Neural progenitor cell (in vitro differentiated cells): ENCODE data around the gene REN.

ENCODE experiments used
- EZH2phosphoT487 ChIP-seq: fragments of 200-600 bp; sonication (generic); IDR thresholded peaks from 2 replicates; pipeline ENCODE4 v1.6.1; 2017; ENCODE audit warnings: antibody characterized with exemption
- TF ChIP-seq, protein P1 (sequence below): fragments of 200-600 bp; sonication (generic); IDR thresholded peaks from 2 replicates; pipeline ENCODE4 v1.5.1; 2017; ENCODE audit warnings: antibody characterized with exemption, mild to moderate bottlenecking

- TF ChIP-seq, protein P1, sequence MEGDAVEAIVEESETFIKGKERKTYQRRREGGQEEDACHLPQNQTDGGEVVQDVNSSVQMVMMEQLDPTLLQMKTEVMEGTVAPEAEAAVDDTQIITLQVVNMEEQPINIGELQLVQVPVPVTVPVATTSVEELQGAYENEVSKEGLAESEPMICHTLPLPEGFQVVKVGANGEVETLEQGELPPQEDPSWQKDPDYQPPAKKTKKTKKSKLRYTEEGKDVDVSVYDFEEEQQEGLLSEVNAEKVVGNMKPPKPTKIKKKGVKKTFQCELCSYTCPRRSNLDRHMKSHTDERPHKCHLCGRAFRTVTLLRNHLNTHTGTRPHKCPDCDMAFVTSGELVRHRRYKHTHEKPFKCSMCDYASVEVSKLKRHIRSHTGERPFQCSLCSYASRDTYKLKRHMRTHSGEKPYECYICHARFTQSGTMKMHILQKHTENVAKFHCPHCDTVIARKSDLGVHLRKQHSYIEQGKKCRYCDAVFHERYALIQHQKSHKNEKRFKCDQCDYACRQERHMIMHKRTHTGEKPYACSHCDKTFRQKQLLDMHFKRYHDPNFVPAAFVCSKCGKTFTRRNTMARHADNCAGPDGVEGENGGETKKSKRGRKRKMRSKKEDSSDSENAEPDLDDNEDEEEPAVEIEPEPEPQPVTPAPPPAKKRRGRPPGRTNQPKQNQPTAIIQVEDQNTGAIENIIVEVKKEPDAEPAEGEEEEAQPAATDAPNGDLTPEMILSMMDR = peak; percentile 7
- no peak for TF ChIP-seq EZH2phosphoT487
Observed at GRCh38 chr1:204150702-204151551, 15.2 kb downstream of the REN start.
